ENCODE data around the gene MCF2L.

Gene MCF2L

DNA sequence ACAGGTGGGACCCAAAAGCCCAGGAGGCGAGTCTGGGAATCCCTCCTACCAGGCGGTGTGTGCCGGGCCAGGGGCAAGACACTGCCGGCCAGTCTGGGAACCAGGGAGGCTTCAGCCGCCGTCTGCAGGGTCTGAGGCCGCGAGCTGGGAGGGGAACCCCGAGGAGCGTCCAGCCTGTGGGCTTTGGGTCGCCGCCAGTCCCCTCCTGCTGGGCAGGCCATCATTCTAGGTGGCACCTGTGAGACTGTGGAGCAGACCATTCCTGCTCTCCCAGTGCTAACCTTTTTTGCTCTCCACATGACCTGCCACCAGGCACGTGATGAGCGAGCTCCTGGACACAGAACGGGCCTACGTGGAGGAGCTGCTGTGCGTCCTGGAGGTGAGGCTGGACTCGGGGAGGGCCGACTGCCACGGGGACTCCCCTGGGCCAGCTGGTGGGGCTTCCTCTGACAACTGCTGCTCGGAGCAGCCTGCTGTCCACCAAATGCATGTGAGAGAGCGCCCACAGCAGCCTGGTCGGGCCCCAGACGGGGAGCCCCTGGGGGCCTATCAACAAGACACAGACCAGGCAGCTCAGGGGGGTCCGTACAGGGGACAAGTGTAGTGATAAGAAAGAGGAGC lies 112.0 kb downstream of the MCF2L start:
- H3K4me3 ChIP-seq (ENCODE audit: low read length) = no peak overlapping the region
- no peak for TF ChIP-seq ZNF274 (IDR thresholded peaks at IDR 0.05; ENCODE audit: low read depth, low read length)

- H3K4me3 ChIP-seq (ENCODE audit: low read length) = no peak overlapping the region
- TF ChIP-seq ZNF274 (IDR thresholded peaks at IDR 0.05; ENCODE audit: low read depth, low read length) = no peak
Measured at GRCh38 chr13:113082198-113083021, 113.4 kb downstream of the MCF2L start.

DNA sequence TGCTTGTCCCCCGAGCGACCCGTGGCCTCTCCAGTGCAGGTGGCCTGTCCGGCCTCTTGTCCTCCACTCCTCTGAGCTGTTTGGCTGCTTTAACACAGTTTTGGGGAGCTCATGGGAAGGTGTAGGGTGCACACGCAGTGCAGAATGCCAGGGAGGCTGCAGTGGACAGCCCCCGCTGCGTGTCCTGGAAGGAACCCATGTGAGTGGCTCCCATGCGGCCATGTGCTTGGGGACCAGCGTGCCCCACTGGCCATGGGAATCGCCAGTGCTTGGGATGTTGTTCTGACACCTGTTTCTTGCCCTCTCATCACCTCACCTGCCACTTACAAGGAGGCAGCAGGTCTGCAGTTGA lies 114.0 kb downstream of the MCF2L start:
- TF ChIP-seq ZNF274 (IDR thresholded peaks at IDR 0.05; ENCODE audit: low read depth, low read length) = no peak
- H3K4me3 ChIP-seq (ENCODE audit: low read length) = no peak overlapping the region

DNA sequence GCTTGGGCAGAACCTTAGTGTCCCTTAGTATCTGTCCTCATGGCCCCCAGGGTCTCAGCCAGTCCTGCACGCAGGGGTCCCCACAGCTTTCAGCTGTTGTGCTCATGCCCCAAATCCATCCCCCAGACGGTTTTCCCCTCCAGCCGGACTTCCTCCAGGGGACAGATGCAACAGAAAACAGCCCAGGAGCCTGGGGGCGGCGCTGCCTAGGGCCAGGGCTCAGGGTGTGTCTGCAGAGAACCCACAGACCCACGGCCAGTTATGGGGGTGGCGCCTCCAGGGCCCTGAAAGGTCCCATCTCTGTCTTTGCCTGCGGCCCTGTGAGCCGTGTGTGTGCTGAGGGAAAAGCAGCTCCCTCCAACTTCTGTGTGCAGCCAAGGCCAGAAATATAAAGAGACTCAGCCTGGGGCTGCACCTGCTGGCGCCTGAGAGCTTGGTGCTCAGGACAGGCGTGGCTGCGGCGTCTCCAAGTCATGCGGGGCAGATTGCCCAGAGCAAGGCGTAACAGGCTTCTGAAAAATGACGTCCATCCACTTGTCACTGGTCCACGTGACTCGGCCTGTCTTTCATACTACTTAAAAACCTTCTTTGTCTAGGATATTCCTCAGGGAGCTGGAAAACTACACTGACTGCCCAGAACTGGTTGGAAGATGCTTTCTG lies 114.5 kb downstream of the MCF2L start:
- no peak overlapping the region for H3K4me3 ChIP-seq (ENCODE audit: low read length)
- no peak for TF ChIP-seq ZNF274 (IDR thresholded peaks at IDR 0.05; ENCODE audit: low read depth, low read length)

- no peak overlapping the region for H3K4me3 ChIP-seq (ENCODE audit: low read length)
- TF ChIP-seq ZNF274 (IDR thresholded peaks at IDR 0.05; ENCODE audit: low read depth, low read length) = no peak
Measured at GRCh38 chr13:113084094-113084942, 115.3 kb downstream of the MCF2L start.

DNA sequence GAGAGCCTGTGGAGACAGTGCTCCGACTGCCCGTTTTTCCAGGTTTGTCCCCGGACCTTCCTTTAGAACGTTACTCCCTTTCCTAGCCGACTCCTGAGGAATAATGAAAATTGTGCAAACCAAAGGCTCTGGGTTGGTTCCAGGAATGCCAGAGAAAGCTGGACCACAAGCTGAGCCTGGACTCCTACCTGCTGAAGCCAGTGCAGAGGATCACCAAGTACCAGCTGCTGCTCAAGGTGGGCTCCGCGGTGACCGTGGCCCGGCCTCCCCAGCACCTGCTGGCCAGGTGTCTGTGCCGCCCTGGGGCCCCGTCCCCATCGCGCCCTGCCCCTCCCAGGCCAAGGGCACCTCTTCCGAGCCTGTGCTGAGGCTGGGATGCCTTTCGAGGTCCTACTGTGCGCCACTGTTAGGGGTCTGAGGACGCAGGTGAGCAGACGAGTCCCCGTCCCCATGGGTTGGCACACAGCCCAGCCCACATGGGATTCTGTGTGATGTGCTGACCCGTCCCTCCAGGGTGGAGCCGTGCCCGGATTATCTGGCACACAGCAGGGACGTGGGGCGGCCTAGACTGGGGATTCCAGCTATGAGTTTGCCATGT lies 116.0 kb downstream of the MCF2L start:
- H3K4me3 ChIP-seq (ENCODE audit: low read length) = no peak overlapping the region
- TF ChIP-seq ZNF274 (IDR thresholded peaks at IDR 0.05; ENCODE audit: low read depth, low read length) = no peak

DNA sequence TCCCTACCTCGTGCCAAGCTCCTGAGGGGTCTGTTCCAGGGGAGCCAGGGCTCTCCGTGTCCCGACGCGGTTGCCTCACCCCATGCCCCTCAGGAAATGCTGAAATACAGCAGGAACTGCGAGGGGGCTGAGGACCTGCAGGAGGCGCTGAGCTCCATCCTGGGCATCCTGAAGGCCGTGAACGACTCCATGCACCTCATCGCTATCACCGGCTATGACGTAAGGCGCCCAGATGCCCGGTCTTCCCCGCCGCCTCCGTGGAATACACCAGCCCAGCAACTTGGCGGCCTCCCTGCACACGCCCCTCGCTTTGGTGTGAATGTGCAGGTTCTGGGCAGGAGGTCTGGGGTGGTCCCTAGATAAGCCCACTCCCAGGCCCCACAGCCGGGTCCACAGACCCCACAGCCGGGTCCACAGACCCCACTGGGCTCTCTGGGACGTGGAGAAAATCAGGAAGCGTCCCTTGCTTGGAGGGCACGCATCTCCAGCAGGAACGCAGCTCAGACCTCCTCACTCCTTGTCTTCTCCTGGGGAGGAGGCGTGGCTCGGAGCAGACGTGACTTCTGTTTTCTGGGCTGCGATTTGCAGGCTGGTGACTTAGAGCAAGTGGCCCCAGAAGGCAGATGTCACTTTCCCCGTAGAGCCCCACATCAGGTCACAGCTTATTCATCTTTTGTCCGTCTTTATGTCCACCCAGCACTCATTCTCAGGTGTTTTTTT lies 117.2 kb downstream of the MCF2L start:
- TF ChIP-seq ZNF274 (IDR thresholded peaks at IDR 0.05; ENCODE audit: low read depth, low read length) = no peak
- no peak overlapping the region for H3K4me3 ChIP-seq (ENCODE audit: low read length)

GRCh38 chr13:113086991-113087922 lies 118.2 kb downstream of the MCF2L start:
- no peak overlapping the region for H3K4me3 ChIP-seq (ENCODE audit: low read length)
- no peak for TF ChIP-seq ZNF274 (IDR thresholded peaks at IDR 0.05; ENCODE audit: low read depth, low read length)

- H3K4me3 ChIP-seq (ENCODE audit: low read length) = no peak overlapping the region
- TF ChIP-seq ZNF274 (IDR thresholded peaks at IDR 0.05; ENCODE audit: low read depth, low read length) = no peak
Measured at GRCh38 chr13:113087923-113088690, 119.1 kb downstream of the MCF2L start.

- H3K4me3 ChIP-seq (ENCODE audit: low read length) = no peak overlapping the region
- no peak for TF ChIP-seq ZNF274 (IDR thresholded peaks at IDR 0.05; ENCODE audit: low read depth, low read length)
Measured at GRCh38 chr13:113088691-113089020, 119.6 kb downstream of the MCF2L start.

DNA sequence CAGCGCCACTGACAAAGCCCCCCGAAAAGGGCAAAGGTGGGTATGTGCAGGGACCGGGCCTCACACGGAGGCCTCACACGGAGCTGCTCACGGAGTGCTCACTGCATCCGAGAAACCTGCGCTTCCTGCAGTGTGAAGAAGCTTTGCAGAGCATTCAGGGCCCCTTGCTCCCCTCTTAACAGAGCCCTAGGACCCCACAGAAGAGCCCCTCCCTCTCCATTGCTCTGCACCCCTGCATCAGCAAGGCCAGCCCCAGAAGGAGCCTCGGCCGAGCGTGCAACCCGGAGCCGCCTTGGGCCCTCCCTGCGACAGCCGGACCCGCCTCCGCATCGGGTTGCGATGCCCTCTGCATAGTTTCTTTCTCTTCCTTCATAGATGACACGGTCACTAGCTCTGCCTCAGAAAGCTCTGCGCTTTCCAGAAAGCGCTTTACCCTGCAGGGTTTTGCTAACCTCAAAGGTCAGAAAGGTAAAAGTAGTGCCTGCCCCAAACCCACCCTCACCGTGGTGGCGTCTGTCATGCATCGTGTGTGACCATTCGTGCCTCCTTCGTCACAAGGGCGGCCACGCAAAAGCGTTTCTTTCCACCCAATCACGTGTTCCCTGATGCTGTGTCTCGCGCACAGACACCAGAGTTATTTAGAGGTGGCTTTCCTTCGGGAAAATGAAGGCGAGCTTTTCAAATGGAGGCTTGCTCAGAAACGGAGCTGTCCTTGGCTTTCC lies 120.8 kb downstream of the MCF2L start:
- no peak overlapping the region for H3K4me3 ChIP-seq (ENCODE audit: low read length)
- no peak for TF ChIP-seq ZNF274 (IDR thresholded peaks at IDR 0.05; ENCODE audit: low read depth, low read length)
